Neural crest cell (in vitro differentiated cells): ENCODE results near the gene ATG2A. TPM values are rescaled to one million over a fixed set of nuclear protein-coding genes. Genes with fewer than 3 reads are reported as not detected.

Experiments used
- DNase-seq: peaks from one replicate; pipeline ENCODE4 v3.0.0; 2021; ENCODE audit warnings: low read depth, mixed read lengths, low spot score
- H3K27ac Mint-ChIP-seq: one replicate; pipeline ENCODE4 v1.8.0; 2021; ENCODE audit warnings: mild to moderate bottlenecking, mixed read lengths; ENCODE audit not compliant: unreplicated experiment
- H3K27me3 Mint-ChIP-seq: 2 replicates; pipeline ENCODE4 v1.8.0; 2021; ENCODE audit warnings: low read depth, mild to moderate bottlenecking, mixed read lengths
- H3K36me3 Mint-ChIP-seq: 2 replicates; pipeline ENCODE4 v1.8.0; 2021; ENCODE audit warnings: low read depth, mild to moderate bottlenecking, mixed read lengths
- H3K4me1 Mint-ChIP-seq: 2 replicates; pipeline ENCODE4 v1.8.0; 2021; ENCODE audit warnings: mixed read lengths
- H3K4me3 Mint-ChIP-seq: one replicate; pipeline ENCODE4 v1.8.0; 2021; ENCODE audit warnings: mild to moderate bottlenecking, mixed read lengths
- H3K9me3 Mint-ChIP-seq: 2 replicates; pipeline ENCODE4 v1.8.0; 2021; ENCODE audit warnings: mixed read lengths
- CTCF ChIP-seq: fragments of 200-600 bp; sonication (generic); conservative IDR thresholded peaks from 2 replicates; pipeline ENCODE4 v1.5.0; 2021; ENCODE audit warnings: antibody characterized with exemption, mild to moderate bottlenecking
- total RNA-seq: library from RNA; stranded (reverse); gene quantifications from 2 replicates; pipeline ENCODE4 v1.2.1, GENCODE V29; 2021

The ATG2A gene
- total RNA-seq, 1 donor from 2014 or later = 24.8 TPM

GRCh38 chr11:64888406-64888728, 28.6 kb downstream of the ATG2A start:
- Mint-ChIP-seq H3K9me3 (no peaks in the 10 kb centered on the region), H3K27ac (peak overlapping the region; percentile 12), H3K36me3 (no peaks in the 10 kb centered on the region), H3K27me3 (no peaks in the 10 kb centered on the region), H3K4me1 (peaks cover 15% of the 10 kb centered on the region), H3K4me3 (peak overlapping the region; percentile 62)
- TF ChIP-seq CTCF = no peak
- DNase-seq = no peak

- peaks cover 15% of the 10 kb centered on the region for H3K4me1 Mint-ChIP-seq
- H3K36me3 Mint-ChIP-seq = no peaks in the 10 kb centered on the region
- H3K27ac Mint-ChIP-seq = peak overlapping the region; percentile 90
- no peaks in the 10 kb centered on the region for H3K27me3 Mint-ChIP-seq
- peak; percentile 80 for DNase-seq
- peak; percentile 99 for TF ChIP-seq CTCF
- peak overlapping the region; percentile 62 for H3K4me3 Mint-ChIP-seq
- H3K9me3 Mint-ChIP-seq = no peaks in the 10 kb centered on the region
These were observed 29.1 kb downstream of the ATG2A start for GRCh38 chr11:64887757-64888405.

GRCh38 chr11:64887234-64887756, 29.7 kb downstream of the ATG2A start:
- TF ChIP-seq CTCF = no peak
- Mint-ChIP-seq H3K27ac (no peak overlapping the region), H3K4me3 (no peak overlapping the region), H3K36me3 (no peaks in the 10 kb centered on the region), H3K9me3 (no peaks in the 10 kb centered on the region), H3K4me1 (peaks cover 15% of the 10 kb centered on the region), H3K27me3 (no peaks in the 10 kb centered on the region)
- no peak for DNase-seq

GRCh38 chr11:64885367-64886286, 31.4 kb downstream of the ATG2A start:
- Mint-ChIP-seq H3K4me3 (no peak overlapping the region), H3K27ac (no peak overlapping the region), H3K9me3 (no peaks in the 10 kb centered on the region), H3K4me1 (peaks cover 18% of the 10 kb centered on the region), H3K27me3 (no peaks in the 10 kb centered on the region), H3K36me3 (no peaks in the 10 kb centered on the region)
- TF ChIP-seq CTCF = no peak
- no peak for DNase-seq

- no peaks in the 10 kb centered on the region for H3K9me3 Mint-ChIP-seq
- H3K27me3 Mint-ChIP-seq = no peaks in the 10 kb centered on the region
- DNase-seq = no peak
- H3K36me3 Mint-ChIP-seq = no peaks in the 10 kb centered on the region
- peaks cover 34% of the 10 kb centered on the region for H3K4me1 Mint-ChIP-seq
- peak overlapping the region; percentile 35 for H3K27ac Mint-ChIP-seq
- H3K4me3 Mint-ChIP-seq = peak overlapping the region; percentile 64
- no peak for TF ChIP-seq CTCF
These were observed 33.0 kb downstream of the ATG2A start for GRCh38 chr11:64884019-64884418.
